ENCODE results near the gene EFCAB5.
"Not testable (repeated sequence)": the region's sequence is repeated elsewhere in the genome, so short reads cannot be mapped to it uniquely, and the experiment has no call there.

DNA sequence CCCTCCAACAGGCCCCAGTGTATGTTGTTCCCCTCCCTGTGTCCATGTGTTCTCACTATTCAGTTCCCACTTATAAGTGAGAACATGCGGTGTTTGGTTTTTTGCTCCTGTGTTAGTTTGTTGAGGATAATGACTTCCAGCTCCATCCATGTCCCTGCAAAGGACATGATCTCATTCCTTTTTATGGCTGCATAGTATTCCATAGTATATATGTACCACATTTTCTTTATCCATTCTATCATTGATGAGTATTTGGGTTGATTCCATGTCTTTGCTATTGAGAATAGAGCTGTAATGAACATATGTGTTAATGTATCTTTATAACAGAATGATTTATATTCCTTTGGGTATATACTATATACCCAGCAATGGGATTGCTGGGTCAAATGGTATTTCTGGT, 16.1 kb downstream of the EFCAB5 start:
- not testable (repeated sequence) for TF ChIP-seq POLR2A, POLR2AphosphoS5 (IDR thresholded peaks at IDR 0.05; ENCODE audit: low read depth, low read length)

All from GM12891 (cell line).